Measurements from ENCODE around the gene KCNJ2. TPM values are rescaled to one million over a fixed set of nuclear protein-coding genes. Genes with fewer than 3 reads are reported as not detected.

The KCNJ2 gene
- total RNA-seq, 1 donor from 2014 or later, result 1.1 TPM

DNA sequence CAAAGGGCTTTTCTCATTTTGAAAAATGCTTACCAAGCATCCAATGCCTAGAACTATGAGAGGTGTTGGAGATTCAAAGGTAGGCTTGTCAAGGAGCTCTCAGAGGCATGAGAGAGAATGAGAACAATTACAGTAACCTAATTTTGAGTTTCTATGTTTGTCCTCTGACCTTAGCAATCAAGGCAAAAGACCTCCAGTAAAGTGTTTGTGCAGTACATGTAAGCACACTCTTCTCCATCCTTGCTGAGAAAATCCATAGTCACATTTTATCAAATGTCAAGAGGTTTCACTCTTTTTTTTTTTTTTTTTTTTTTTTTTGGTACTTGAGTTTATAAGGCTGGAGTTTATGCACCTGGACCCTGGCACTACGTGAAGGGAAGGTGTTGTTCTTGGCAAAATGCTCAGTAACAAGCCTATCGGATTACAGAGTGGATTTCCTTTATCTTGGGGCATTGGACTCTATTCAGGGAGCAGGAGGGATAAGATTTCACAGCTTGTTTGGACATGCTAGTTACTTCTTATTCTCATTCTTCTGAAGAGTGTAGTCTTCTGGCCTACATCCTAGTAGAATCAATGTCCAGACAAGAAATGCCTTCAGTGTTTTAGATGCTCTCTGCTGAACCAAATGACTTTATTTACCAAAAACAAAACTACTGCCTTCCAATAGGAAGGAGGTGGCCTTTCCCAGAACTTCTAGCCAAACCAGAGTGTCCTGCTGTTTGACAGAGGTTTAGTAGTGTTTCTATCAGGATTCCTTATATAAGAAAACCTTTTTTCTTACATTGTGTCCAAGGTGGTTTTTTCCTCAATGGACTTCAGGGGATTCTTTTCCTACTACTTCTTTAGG lies 21.9 kb downstream of the KCNJ2 start:
- Histone ChIP-seq H3K9me3 (ENCODE audit: low read depth) (no peaks in the 10 kb centered on the region), H4K20me1 (ENCODE audit: low read depth) (no peaks in the 10 kb centered on the region), H3K27me3 (no peaks in the 10 kb centered on the region), H3K9ac (no peak overlapping the region), H3K36me3 (no peaks in the 10 kb centered on the region), H3K4me2 (peak overlapping the region; percentile 3), H3K4me1 (peaks cover 11% of the 10 kb centered on the region), H2AFZ (replicated peaks) (peak overlapping the region; percentile 47), H3F3A (ENCODE audit: low read depth) (no peaks in the 10 kb centered on the region), H3K27ac (no peak overlapping the region), H3K79me2 (ENCODE audit: low read depth) (no peaks in the 10 kb centered on the region), H3K4me3 (no peak overlapping the region)
- no peaks in the 10 kb centered on the region for H3K9me3 Mint-ChIP-seq
- no peak overlapping the region for H3K4me3 Mint-ChIP-seq
- no peak for DNase-seq (ENCODE audit: low spot score)
- no peak overlapping the region for H3K27ac Mint-ChIP-seq
- no peaks in the 10 kb centered on the region for H3K4me1 Mint-ChIP-seq
- H3K27me3 Mint-ChIP-seq (ENCODE audit: insufficient read depth, low read depth), result no peaks in the 10 kb centered on the region
- no peaks in the 10 kb centered on the region for H3K36me3 Mint-ChIP-seq
- TF ChIP-seq EZH2 (IDR thresholded peaks at IDR 0.05) (no peak), EZH2phosphoT487 (IDR thresholded peaks at IDR 0.05) (no peak)
- TF ChIP-seq, protein P1, sequence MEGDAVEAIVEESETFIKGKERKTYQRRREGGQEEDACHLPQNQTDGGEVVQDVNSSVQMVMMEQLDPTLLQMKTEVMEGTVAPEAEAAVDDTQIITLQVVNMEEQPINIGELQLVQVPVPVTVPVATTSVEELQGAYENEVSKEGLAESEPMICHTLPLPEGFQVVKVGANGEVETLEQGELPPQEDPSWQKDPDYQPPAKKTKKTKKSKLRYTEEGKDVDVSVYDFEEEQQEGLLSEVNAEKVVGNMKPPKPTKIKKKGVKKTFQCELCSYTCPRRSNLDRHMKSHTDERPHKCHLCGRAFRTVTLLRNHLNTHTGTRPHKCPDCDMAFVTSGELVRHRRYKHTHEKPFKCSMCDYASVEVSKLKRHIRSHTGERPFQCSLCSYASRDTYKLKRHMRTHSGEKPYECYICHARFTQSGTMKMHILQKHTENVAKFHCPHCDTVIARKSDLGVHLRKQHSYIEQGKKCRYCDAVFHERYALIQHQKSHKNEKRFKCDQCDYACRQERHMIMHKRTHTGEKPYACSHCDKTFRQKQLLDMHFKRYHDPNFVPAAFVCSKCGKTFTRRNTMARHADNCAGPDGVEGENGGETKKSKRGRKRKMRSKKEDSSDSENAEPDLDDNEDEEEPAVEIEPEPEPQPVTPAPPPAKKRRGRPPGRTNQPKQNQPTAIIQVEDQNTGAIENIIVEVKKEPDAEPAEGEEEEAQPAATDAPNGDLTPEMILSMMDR (IDR thresholded peaks at IDR 0.05), result no peak

DNA sequence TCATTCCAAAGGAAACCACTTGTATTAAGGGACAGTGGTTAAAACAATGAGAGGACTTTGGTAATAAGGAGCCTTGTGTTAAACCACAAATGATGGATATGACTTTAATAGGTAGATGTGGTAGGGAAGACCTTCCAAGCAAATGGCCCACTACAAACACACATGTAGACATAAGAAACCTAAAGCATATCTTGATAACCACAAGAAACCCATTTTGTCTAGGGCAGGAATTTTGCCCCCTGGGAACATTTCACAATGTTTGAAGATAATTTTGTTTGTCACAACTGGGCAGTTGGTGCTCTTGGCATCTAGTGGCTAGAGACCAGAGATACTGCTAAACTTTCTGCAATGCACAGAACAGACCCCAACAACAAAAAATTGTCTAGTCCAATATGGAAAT lies 25.8 kb downstream of the KCNJ2 start:
- no peaks in the 10 kb centered on the region for H4K20me1 ChIP-seq (ENCODE audit: low read depth)
- H3K79me2 ChIP-seq (ENCODE audit: low read depth), result no peaks in the 10 kb centered on the region
- H3K4me3 ChIP-seq, result no peak overlapping the region
- DNase-seq (ENCODE audit: low spot score), result no peak
- no peak overlapping the region for H3K4me2 ChIP-seq
- peaks cover 11% of the 10 kb centered on the region for H3K4me1 ChIP-seq
- H3K36me3 Mint-ChIP-seq, result no peaks in the 10 kb centered on the region
- H3K27ac Mint-ChIP-seq, result no peak overlapping the region
- H3K27me3 ChIP-seq, result no peaks in the 10 kb centered on the region
- H3F3A ChIP-seq (ENCODE audit: low read depth), result no peaks in the 10 kb centered on the region
- H3K27ac ChIP-seq, result no peak overlapping the region
- H3K9me3 Mint-ChIP-seq, result no peaks in the 10 kb centered on the region
- no peak overlapping the region for H2AFZ ChIP-seq (replicated peaks)
- no peak overlapping the region for H3K9ac ChIP-seq
- H3K27me3 Mint-ChIP-seq (ENCODE audit: insufficient read depth, low read depth), result no peaks in the 10 kb centered on the region
- H3K4me3 Mint-ChIP-seq, result no peak overlapping the region
- TF ChIP-seq EZH2phosphoT487 (IDR thresholded peaks at IDR 0.05) (no peak), EZH2 (IDR thresholded peaks at IDR 0.05) (no peak)
- TF ChIP-seq, protein P1 (IDR thresholded peaks at IDR 0.05), result no peak
- no peaks in the 10 kb centered on the region for H3K36me3 ChIP-seq
- H3K4me1 Mint-ChIP-seq, result no peaks in the 10 kb centered on the region
- no peaks in the 10 kb centered on the region for H3K9me3 ChIP-seq (ENCODE audit: low read depth)

DNA sequence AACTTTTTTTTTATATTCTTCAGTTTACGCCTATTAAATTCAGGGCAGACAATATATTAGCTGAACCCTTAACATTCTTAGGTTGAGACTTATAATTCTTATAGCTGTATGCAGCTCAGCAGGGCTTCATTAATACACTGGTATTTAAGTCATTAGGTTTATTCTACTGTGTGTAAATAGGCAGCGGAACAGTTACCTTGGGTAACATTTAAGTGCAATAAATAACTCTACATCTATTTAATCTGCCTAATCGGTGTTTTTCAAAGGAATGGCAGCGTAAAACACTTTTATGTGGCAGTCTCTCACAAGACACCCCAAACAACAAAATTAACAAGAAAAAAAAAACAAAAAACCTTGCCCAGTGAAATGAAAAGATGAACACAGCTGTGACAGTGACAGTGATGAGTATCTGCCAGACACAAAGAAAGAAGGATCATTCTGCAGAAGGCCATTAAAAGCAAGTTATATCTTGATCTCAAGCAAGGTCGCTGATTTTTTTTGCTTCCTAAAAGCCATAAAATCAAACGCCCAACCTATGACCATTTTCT lies 32.6 kb downstream of the KCNJ2 start:
- Histone ChIP-seq H3K27me3 (no peaks in the 10 kb centered on the region), H3K4me3 (no peak overlapping the region), H3K79me2 (ENCODE audit: low read depth) (no peaks in the 10 kb centered on the region), H3F3A (ENCODE audit: low read depth) (no peaks in the 10 kb centered on the region), H4K20me1 (ENCODE audit: low read depth) (no peaks in the 10 kb centered on the region), H3K27ac (no peak overlapping the region), H3K9me3 (ENCODE audit: low read depth) (no peaks in the 10 kb centered on the region), H3K36me3 (no peaks in the 10 kb centered on the region), H3K4me2 (no peak overlapping the region), H3K9ac (no peak overlapping the region), H3K4me1 (no peaks in the 10 kb centered on the region), H2AFZ (replicated peaks) (no peak overlapping the region)
- H3K4me1 Mint-ChIP-seq, result no peaks in the 10 kb centered on the region
- no peak overlapping the region for H3K4me3 Mint-ChIP-seq
- no peaks in the 10 kb centered on the region for H3K9me3 Mint-ChIP-seq
- no peak for TF ChIP-seq EZH2phosphoT487 (IDR thresholded peaks at IDR 0.05)
- TF ChIP-seq EZH2 (IDR thresholded peaks at IDR 0.05), result no peak
- TF ChIP-seq, protein P1 (IDR thresholded peaks at IDR 0.05), result no peak
- no peaks in the 10 kb centered on the region for H3K36me3 Mint-ChIP-seq
- no peak overlapping the region for H3K27ac Mint-ChIP-seq
- DNase-seq (ENCODE audit: low spot score), result no peak
- H3K27me3 Mint-ChIP-seq (ENCODE audit: insufficient read depth, low read depth), result no peaks in the 10 kb centered on the region

Measured in neural progenitor cell (in vitro differentiated cells).